NCI-H345 treated with DMSO at 0.1 percent for 48 hours (cell line): ENCODE results near the gene SVIL.
A peak's percentile ranks its signal among the peaks of the same experiment; 100 is the strongest.

Experiments
- DNase-seq: peaks from one replicate; lab custom pipeline; 2025; ENCODE audit not compliant: unreplicated experiment; lab: John Stamatoyannopoulos, UW

The SVIL gene

GRCh38 chr10:29430101-29430500 is 204.7 kb downstream of the SVIL start:
- DNase-seq = no peak

GRCh38 chr10:29428486-29428885 is 206.3 kb downstream of the SVIL start:
- no peak for DNase-seq

GRCh38 chr10:29427667-29428066 is 207.1 kb downstream of the SVIL start:
- no peak for DNase-seq

- DNase-seq = no peak
These were observed 208.4 kb downstream of the SVIL start for GRCh38 chr10:29426420-29426819.

- DNase-seq = no peak
These were observed 210.8 kb downstream of the SVIL start for GRCh38 chr10:29424017-29424416.

- DNase-seq = no peak
These were observed 214.0 kb downstream of the SVIL start for GRCh38 chr10:29420744-29421143.

- no peak for DNase-seq
These were observed 217.4 kb downstream of the SVIL start for GRCh38 chr10:29417324-29417723.

GRCh38 chr10:29415876-29416275 is 218.9 kb downstream of the SVIL start:
- DNase-seq = no peak

GRCh38 chr10:29414501-29414900 is 220.3 kb downstream of the SVIL start:
- no peak for DNase-seq

- DNase-seq = no peak
These were observed 222.3 kb downstream of the SVIL start for GRCh38 chr10:29412485-29412884.

GRCh38 chr10:29411666-29412315 is 223.0 kb downstream of the SVIL start:
- no peak for DNase-seq

GRCh38 chr10:29409241-29410054 is 225.3 kb downstream of the SVIL start:
- DNase-seq = peak; percentile 23

- no peak for DNase-seq
These were observed 225.9 kb downstream of the SVIL start for GRCh38 chr10:29408847-29409240.
